Lower leg skin (tissue), 3 donors: ENCODE measurements around the gene VPS13D.

Source experiments
- CTCF ChIP-seq, 3 donors: fragments of 450-650 bp; IDR thresholded peaks; one replicate each; pipeline ENCODE4 v1.5.1; 2016; ENCODE audit warnings: antibody characterized with exemption in 3 of 3, mild to moderate bottlenecking in 3 of 3, moderate library complexity in 2 of 3
- POLR2A ChIP-seq, 2 donors: fragments of 450-650 bp; IDR thresholded peaks; one replicate each; pipeline ENCODE4 v1.6.1; 2016 to 2017; ENCODE audit warnings: antibody characterized with exemption in 2 of 2, mild to moderate bottlenecking in 1 of 2, moderate library complexity in 1 of 2

GRCh38 chr1:12501661-12502060 lies 271.8 kb downstream of the VPS13D start:
- no peak for TF ChIP-seq CTCF (IDR thresholded peaks at IDR 0.05)
- no peak for TF ChIP-seq POLR2A (IDR thresholded peaks at IDR 0.05)
